Tibial artery (tissue), 4 donors: ENCODE results near the gene ZNF892.

Experiments used
- DNase-seq, 2 donors: peaks; one replicate each; pipeline ENCODE4 v3.0.0-alpha.2; 2019
- H3K27ac ChIP-seq, 2 donors: fragments of 200-600 bp; sonication (generic) in 1 of 2; 1 replicate in 1 of 2; 2 replicates in 1 of 2; pipeline ENCODE4 v1.5.1; 2018 to 2019; ENCODE audit warnings: mild to moderate bottlenecking in 1 of 2
- H3K27me3 ChIP-seq, 2 donors: fragments of 200-600 bp; sonication (generic) in 1 of 2; one replicate each; pipeline versions ENCODE4 v1.5.1 to v1.6.0; 2016 to 2019
- H3K36me3 ChIP-seq, 3 donors: fragments of 200-600 bp; sonication (generic) in 2 of 3; one replicate each; pipeline ENCODE4 v1.5.1; 2016 to 2019; ENCODE audit warnings: mild to moderate bottlenecking in 2 of 3
- H3K4me1 ChIP-seq, 4 donors: fragments of 200-600 bp; sonication (generic) in 2 of 4; 1 replicate in 3 of 4; 2 replicates in 1 of 4; pipeline ENCODE4 v1.5.1; 2016 to 2019
- H3K4me3 ChIP-seq, 2 donors: fragments of 200-600 bp; sonication (generic) in 1 of 2; 1 replicate in 1 of 2; 2 replicates in 1 of 2; pipeline ENCODE4 v1.5.1; 2018 to 2019; ENCODE audit warnings: mild to moderate bottlenecking in 2 of 2
- H3K9me3 ChIP-seq, 3 donors: fragments of 200-600 bp; sonication (generic) in 1 of 3; one replicate each; pipeline ENCODE4 v1.5.1; 2016 to 2019
- CTCF ChIP-seq, 2 experiments: fragments of 200-600 bp in 1 of 2; fragments of 450-650 bp in 1 of 2; IDR thresholded peaks; one replicate each; pipeline ENCODE4 v1.5.1; 2017 to 2019; ENCODE audit warnings: antibody characterized with exemption in 2 of 2, mild to moderate bottlenecking in 1 of 2, moderate library complexity in 1 of 2
- intact Hi-C: fragments of 100-400 bp; cut with DNase I; formaldehyde crosslinking; loops from one replicate; pipeline ENCODE4 v1.15.0; 2023; ENCODE audit warnings: low total_unique reads

Gene ZNF892

GRCh38 chr2:95206096-95206495 lies 1.2 kb upstream of the ZNF892 start:
- DNase-seq: no peak
- Histone ChIP-seq H3K27ac (no peak overlapping the region), H3K9me3 (peaks cover 0 to 13% (median under 1%) of the 10 kb centered on the region in 3 donors), H3K4me3 (peak overlapping the region in 1 of 2 donors; percentile 67), H3K4me1 (peaks cover 0 to 24% (median 9%) of the 10 kb centered on the region in 4 donors), H3K36me3 (peaks cover 9 to 19% (median 10%) of the 10 kb centered on the region in 3 donors), H3K27me3 (no peaks in the 10 kb centered on the region)
- intact Hi-C loops: no loop called here
- no peak for TF ChIP-seq CTCF (IDR thresholded peaks at IDR 0.05)

DNA sequence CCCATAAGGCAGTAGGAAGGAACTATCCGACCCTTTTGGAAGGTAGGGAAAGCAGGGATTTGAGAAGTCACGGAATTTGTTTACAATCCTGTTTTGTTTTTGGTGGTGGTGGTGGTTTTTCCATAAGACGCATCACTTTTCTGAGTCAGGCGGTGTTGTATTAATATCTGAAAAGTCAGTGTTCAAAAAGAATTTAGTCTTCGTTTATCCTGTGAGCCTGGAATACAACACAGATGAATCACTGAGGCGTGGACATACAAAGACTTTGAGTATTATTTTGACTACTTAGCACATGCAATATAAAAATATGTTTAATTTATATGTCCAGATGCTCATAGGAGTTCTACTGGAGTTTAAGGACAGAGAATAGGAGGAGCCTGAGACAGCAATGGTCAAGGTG lies 785 bp downstream of the ZNF892 start:
- H3K27me3 ChIP-seq: no peaks in the 10 kb centered on the region

DNA sequence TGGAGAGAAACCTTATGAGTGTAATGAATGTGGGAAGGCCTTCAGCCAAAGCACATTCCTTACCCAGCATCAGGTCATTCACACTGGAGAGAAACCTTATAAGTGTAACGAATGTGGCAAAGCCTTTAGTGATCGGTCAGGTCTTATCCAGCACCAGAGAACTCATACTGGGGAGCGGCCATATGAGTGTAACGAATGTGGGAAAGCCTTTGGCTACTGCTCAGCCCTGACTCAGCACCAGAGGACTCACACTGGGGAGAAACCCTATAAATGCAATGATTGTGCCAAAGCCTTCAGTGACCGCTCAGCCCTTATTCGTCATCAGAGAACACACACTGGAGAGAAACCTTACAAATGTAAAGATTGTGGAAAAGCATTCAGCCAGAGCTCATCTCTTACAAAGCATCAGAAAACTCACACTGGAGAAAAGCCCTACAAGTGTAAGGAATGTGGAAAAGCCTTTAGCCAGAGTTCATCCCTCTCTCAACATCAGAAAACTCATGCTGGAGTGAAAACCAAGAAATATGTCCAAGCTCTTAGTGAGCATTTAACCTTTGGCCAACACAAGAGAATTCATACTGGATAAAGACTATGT lies 7.8 kb downstream of the ZNF892 start:
- Histone ChIP-seq H3K27me3 (no peaks in the 10 kb centered on the region), H3K36me3 (peaks cover 96 to 100% (median 97%) of the 10 kb centered on the region in 3 donors), H3K9me3 (peaks cover 31 to 98% (median 84%) of the 10 kb centered on the region in 3 donors), H3K4me1 (no peaks in the 10 kb centered on the region), H3K27ac (no peak overlapping the region), H3K4me3 (no peak overlapping the region)
- no peak for DNase-seq
- TF ChIP-seq CTCF (IDR thresholded peaks at IDR 0.05): no peak
- intact Hi-C loops: no loop called here

More for the DNA sequence above, 785 bp downstream of the ZNF892 start:
- Histone ChIP-seq H3K4me3 (peak overlapping the region; percentile 64 to 67), H3K27ac (peak overlapping the region; percentile 93), H3K9me3 (peaks cover 0 to 33% (median 19%) of the 10 kb centered on the region in 3 donors), H3K4me1 (peaks cover 0 to 24% (median 9%) of the 10 kb centered on the region in 4 donors), H3K36me3 (peaks cover 29 to 39% (median 30%) of the 10 kb centered on the region in 3 donors)
- intact Hi-C loops: no loop called here
- TF ChIP-seq CTCF (IDR thresholded peaks at IDR 0.05): no peak
- no peak for DNase-seq

- H3K9me3 ChIP-seq: peaks cover 20 to 99% (median 84%) of the 10 kb centered on the region in 3 donors
- H3K4me1 ChIP-seq: no peaks in the 10 kb centered on the region
- intact Hi-C loops: no loop called here
- no peak overlapping the region for H3K4me3 ChIP-seq
- no peaks in the 10 kb centered on the region for H3K27me3 ChIP-seq
- no peak overlapping the region for H3K27ac ChIP-seq
- TF ChIP-seq CTCF (IDR thresholded peaks at IDR 0.05): no peak
- peaks cover 67 to 93% (median 87%) of the 10 kb centered on the region in 3 donors for H3K36me3 ChIP-seq
- DNase-seq: no peak
These were observed 13.1 kb downstream of the ZNF892 start for GRCh38 chr2:95220449-95220848.

DNA sequence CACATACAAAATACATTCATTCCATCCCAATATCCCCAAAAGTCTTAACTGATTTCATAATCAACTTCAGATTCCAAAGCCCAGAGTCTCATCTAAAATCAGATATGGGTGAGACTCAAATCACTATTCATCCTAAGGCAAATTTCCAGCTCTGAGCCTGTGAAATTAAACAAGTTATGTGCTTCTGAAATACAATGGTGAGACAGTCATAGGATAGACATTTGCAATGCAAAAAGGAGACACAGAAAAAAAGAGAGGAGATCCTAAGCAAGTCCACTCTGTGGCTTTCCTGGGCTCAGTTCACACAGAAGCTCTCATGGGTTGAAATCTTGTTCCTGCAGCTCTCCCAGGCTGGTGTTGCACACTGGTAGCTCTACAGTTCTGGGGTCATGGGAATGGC lies 18.3 kb downstream of the ZNF892 start:
- H3K4me3 ChIP-seq: no peak overlapping the region
- H3K9me3 ChIP-seq: peaks cover 0 to 93% (median 36%) of the 10 kb centered on the region in 3 donors
- H3K27ac ChIP-seq: no peak overlapping the region
- no peak for DNase-seq
- H3K4me1 ChIP-seq: no peaks in the 10 kb centered on the region
- H3K27me3 ChIP-seq: no peaks in the 10 kb centered on the region
- no peak for TF ChIP-seq CTCF (IDR thresholded peaks at IDR 0.05)
- H3K36me3 ChIP-seq: peaks cover 19 to 42% (median 41%) of the 10 kb centered on the region in 3 donors
- intact Hi-C loops: no loop called here
